Lower leg skin (tissue), 3 donors: ENCODE measurements around the gene DCTD.

ENCODE experiments used
- POLR2A ChIP-seq, 2 donors: fragments of 450-650 bp; IDR thresholded peaks; one replicate each; pipeline ENCODE4 v1.6.1; 2016 to 2017; ENCODE audit warnings: antibody characterized with exemption in 2 of 2, mild to moderate bottlenecking in 1 of 2, moderate library complexity in 1 of 2
- TF ChIP-seq, protein P1 (sequence below), 3 donors: fragments of 450-650 bp; IDR thresholded peaks; one replicate each; pipeline ENCODE4 v1.5.1; 2016; ENCODE audit warnings: antibody characterized with exemption in 3 of 3, mild to moderate bottlenecking in 3 of 3, moderate library complexity in 2 of 3

DNA sequence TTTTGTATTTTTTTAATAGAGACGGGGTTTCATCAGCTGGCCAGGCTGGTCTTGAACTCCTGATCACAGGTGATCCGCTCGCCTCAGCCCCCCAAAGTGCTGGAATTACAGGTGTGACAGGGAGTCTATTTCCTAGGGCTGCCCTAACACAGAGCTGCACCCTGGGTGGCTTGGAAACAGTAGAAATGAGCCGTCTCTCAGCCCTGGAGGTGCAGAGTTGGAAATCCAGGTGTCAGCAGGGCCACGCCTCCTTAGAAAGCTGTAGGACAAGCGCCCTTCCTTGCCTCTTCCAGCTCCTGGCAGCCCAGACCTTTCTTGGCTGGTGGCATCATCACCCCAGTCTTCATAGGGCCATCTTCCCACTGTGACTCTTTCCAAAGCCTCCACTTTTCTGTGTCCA is 71.6 kb downstream of the DCTD start:
- TF ChIP-seq, protein P1, sequence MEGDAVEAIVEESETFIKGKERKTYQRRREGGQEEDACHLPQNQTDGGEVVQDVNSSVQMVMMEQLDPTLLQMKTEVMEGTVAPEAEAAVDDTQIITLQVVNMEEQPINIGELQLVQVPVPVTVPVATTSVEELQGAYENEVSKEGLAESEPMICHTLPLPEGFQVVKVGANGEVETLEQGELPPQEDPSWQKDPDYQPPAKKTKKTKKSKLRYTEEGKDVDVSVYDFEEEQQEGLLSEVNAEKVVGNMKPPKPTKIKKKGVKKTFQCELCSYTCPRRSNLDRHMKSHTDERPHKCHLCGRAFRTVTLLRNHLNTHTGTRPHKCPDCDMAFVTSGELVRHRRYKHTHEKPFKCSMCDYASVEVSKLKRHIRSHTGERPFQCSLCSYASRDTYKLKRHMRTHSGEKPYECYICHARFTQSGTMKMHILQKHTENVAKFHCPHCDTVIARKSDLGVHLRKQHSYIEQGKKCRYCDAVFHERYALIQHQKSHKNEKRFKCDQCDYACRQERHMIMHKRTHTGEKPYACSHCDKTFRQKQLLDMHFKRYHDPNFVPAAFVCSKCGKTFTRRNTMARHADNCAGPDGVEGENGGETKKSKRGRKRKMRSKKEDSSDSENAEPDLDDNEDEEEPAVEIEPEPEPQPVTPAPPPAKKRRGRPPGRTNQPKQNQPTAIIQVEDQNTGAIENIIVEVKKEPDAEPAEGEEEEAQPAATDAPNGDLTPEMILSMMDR (IDR thresholded peaks at IDR 0.05): no peak
- no peak for TF ChIP-seq POLR2A (IDR thresholded peaks at IDR 0.05)
